A172 (cell line): ENCODE measurements around the gene ZNF430. TPM values are rescaled to one million over a fixed set of nuclear protein-coding genes. Genes with fewer than 3 reads are reported as not detected.

ENCODE experiments used
- total RNA-seq: library from RNA; depleted of rRNA; stranded (reverse); fragments of >200 nt; shearing (Covaris generic); gene quantifications from 2 replicates; pipeline ENCODE4 v1.2.3, GENCODE V29; 2014; rRNA removed

ZNF430 gene
- total RNA-seq, 1 experiment from 2014 or later = 9.8 TPM

Other genes with a start within 250 kb of the ZNF430 start
- 1.3 and 1.5 TPM in 2 replicates for gene ZNF66, start 244.4 kb upstream of the ZNF430 start, total RNA-seq
- 19.4 and 29.9 TPM in 2 replicates for gene ZNF85, start 97.4 kb upstream of the ZNF430 start, total RNA-seq
- 23.0 and 34.9 TPM in 2 replicates for gene ZNF714, start 61.5 kb downstream of the ZNF430 start, total RNA-seq
- 10.4 and 10.7 TPM in 2 replicates for gene ZNF431, start 121.4 kb downstream of the ZNF430 start, total RNA-seq